ENCODE measurements around the gene CLTRN. TPM values are rescaled to one million over a fixed set of nuclear protein-coding genes. Genes with fewer than 3 reads are reported as not detected.

The CLTRN gene
- total RNA-seq, 1 donor: 0.18 TPM

GRCh38 chrX:15646543-15646942 lies 18.1 kb downstream of the CLTRN start:
- no peak overlapping the region for H3K4me3 ChIP-seq (ENCODE audit: low read depth, low read length)
- no peak for TF ChIP-seq CTCF (IDR thresholded peaks at IDR 0.05; ENCODE audit: insufficient read depth, low read length)
- DNase-seq (ENCODE audit: low read depth): no peak

GRCh38 chrX:15646031-15646430 lies 18.6 kb downstream of the CLTRN start:
- no peak overlapping the region for H3K4me3 ChIP-seq (ENCODE audit: low read depth, low read length)
- TF ChIP-seq CTCF (IDR thresholded peaks at IDR 0.05; ENCODE audit: insufficient read depth, low read length): no peak
- no peak for DNase-seq (ENCODE audit: low read depth)

- no peak for DNase-seq (ENCODE audit: low read depth)
- H3K4me3 ChIP-seq (ENCODE audit: low read depth, low read length): no peak overlapping the region
- no peak for TF ChIP-seq CTCF (IDR thresholded peaks at IDR 0.05; ENCODE audit: insufficient read depth, low read length)
Measured at GRCh38 chrX:15645266-15645665, 19.3 kb downstream of the CLTRN start.

GRCh38 chrX:15644560-15644872 lies 20.1 kb downstream of the CLTRN start:
- no peak for DNase-seq (ENCODE audit: low read depth)
- no peak for TF ChIP-seq CTCF (IDR thresholded peaks at IDR 0.05; ENCODE audit: insufficient read depth, low read length)
- H3K4me3 ChIP-seq (ENCODE audit: low read depth, low read length): no peak overlapping the region

GRCh38 chrX:15643786-15644559 lies 20.6 kb downstream of the CLTRN start:
- no peak for DNase-seq (ENCODE audit: low read depth)
- H3K4me3 ChIP-seq (ENCODE audit: low read depth, low read length): no peak overlapping the region
- no peak for TF ChIP-seq CTCF (IDR thresholded peaks at IDR 0.05; ENCODE audit: insufficient read depth, low read length)

- TF ChIP-seq CTCF (IDR thresholded peaks at IDR 0.05; ENCODE audit: insufficient read depth, low read length): no peak
- H3K4me3 ChIP-seq (ENCODE audit: low read depth, low read length): no peak overlapping the region
Measured at GRCh38 chrX:15631637-15632036, 33.0 kb downstream of the CLTRN start.

GRCh38 chrX:15623054-15623453 lies 41.6 kb downstream of the CLTRN start:
- no peak overlapping the region for H3K4me3 ChIP-seq (ENCODE audit: low read depth, low read length)
- no peak for TF ChIP-seq CTCF (IDR thresholded peaks at IDR 0.05; ENCODE audit: insufficient read depth, low read length)
- DNase-seq (ENCODE audit: low read depth): no peak

More at GRCh38 chrX:15631637-15632036, 33.0 kb downstream of the CLTRN start:
- DNase-seq (ENCODE audit: low read depth): no peak

Measured in fibroblast of the aortic adventitia (primary cell).